Vagina (tissue), 2 donors: ENCODE measurements around the gene MMRN1. TPM values are rescaled to one million over a fixed set of nuclear protein-coding genes. Genes with fewer than 3 reads are reported as not detected.

ENCODE experiments used
- DNase-seq, 2 donors: peaks; one replicate each; pipeline ENCODE4 v3.0.0-alpha.2; 2017; ENCODE audit errors: extremely low spot score in 2 of 2
- H3K27ac ChIP-seq: fragments of 200-600 bp; sonication (generic); one replicate; pipeline ENCODE4 v1.5.1; 2019
- H3K27me3 ChIP-seq: fragments of 200-600 bp; sonication (generic); one replicate; pipeline ENCODE4 v1.5.1; 2019
- H3K36me3 ChIP-seq, 2 donors: fragments of 200-600 bp; sonication (generic); one replicate each; pipeline ENCODE4 v1.5.1; 2017 to 2019
- H3K4me1 ChIP-seq: fragments of 200-600 bp; sonication (generic); one replicate; pipeline ENCODE4 v1.5.1; 2019
- H3K4me3 ChIP-seq, 2 donors: fragments of 200-600 bp; sonication (generic); 1 replicate in 1 of 2; 2 replicates in 1 of 2; pipeline ENCODE4 v1.5.1; 2016 to 2019
- H3K9me3 ChIP-seq: fragments of 200-600 bp; sonication (generic); one replicate; pipeline ENCODE4 v1.5.1; 2019
- CTCF ChIP-seq, 3 experiments: fragments of 450-650 bp in 2 of 3; fragments of 200-600 bp in 1 of 3; sonication (generic) in 1 of 3; IDR thresholded peaks; one replicate each; pipeline ENCODE4 v1.5.1; 2017 to 2019; ENCODE audit warnings: antibody characterized with exemption in 3 of 3, mild to moderate bottlenecking in 2 of 3, moderate library complexity in 2 of 3
- POLR2A ChIP-seq, 2 donors: fragments of 450-650 bp; IDR thresholded peaks; one replicate each; pipeline ENCODE4 v1.6.1; 2017; ENCODE audit warnings: antibody characterized with exemption in 2 of 2, mild to moderate bottlenecking in 2 of 2, moderate library complexity in 2 of 2
- POLR2AphosphoS5 ChIP-seq, 2 donors: sonication (generic); formaldehyde crosslinking; IDR thresholded peaks; one replicate each; pipeline ENCODE4 v1.9.0; 2017; ENCODE audit warnings: antibody characterized with exemption in 2 of 2, mild to moderate bottlenecking in 2 of 2, low read depth in 1 of 2; ENCODE audit not compliant: insufficient read depth in 1 of 2
- intact Hi-C: fragments of 100-400 bp; cut with DNase I; formaldehyde crosslinking; loops from one replicate; pipeline ENCODE4 v1.15.1; 2023
- total RNA-seq: library from RNA; depleted of rRNA; stranded (reverse); fragments of >200 nt; gene quantifications from one replicate; pipeline ENCODE4 v1.2.3, GENCODE V29; 2016

Gene MMRN1
- total RNA-seq, 1 donor from 2014 or later, result 96.3 TPM

GRCh38 chr4:89957046-89957926 is 62.6 kb downstream of the MMRN1 start:
- Histone ChIP-seq H3K36me3 (no peaks in the 10 kb centered on the region), H3K9me3 (no peaks in the 10 kb centered on the region), H3K4me3 (no peak overlapping the region), H3K4me1 (no peaks in the 10 kb centered on the region), H3K27me3 (no peaks in the 10 kb centered on the region), H3K27ac (no peak overlapping the region)
- DNase-seq, result no peak
- TF ChIP-seq POLR2A (IDR thresholded peaks at IDR 0.05), result no peak
- no peak for TF ChIP-seq POLR2AphosphoS5 (IDR thresholded peaks at IDR 0.05; ENCODE audit: insufficient read depth in 1 of 2, low read depth in 1 of 2)
- TF ChIP-seq CTCF (IDR thresholded peaks at IDR 0.05), result no peak
- intact Hi-C loops, result no loop called here

GRCh38 chr4:89981789-89982334 is 87.2 kb downstream of the MMRN1 start:
- no peak for DNase-seq
- no peaks in the 10 kb centered on the region for H3K36me3 ChIP-seq
- H3K4me3 ChIP-seq, result no peak overlapping the region
- no peaks in the 10 kb centered on the region for H3K27me3 ChIP-seq
- H3K9me3 ChIP-seq, result no peaks in the 10 kb centered on the region
- H3K4me1 ChIP-seq, result no peaks in the 10 kb centered on the region
- intact Hi-C loops, result no loop called here
- no peak overlapping the region for H3K27ac ChIP-seq
- no peak for TF ChIP-seq CTCF (IDR thresholded peaks at IDR 0.05)
- no peak for TF ChIP-seq POLR2AphosphoS5 (IDR thresholded peaks at IDR 0.05; ENCODE audit: insufficient read depth in 1 of 2, low read depth in 1 of 2)

- no peak overlapping the region for H3K27ac ChIP-seq
- intact Hi-C loops, result no loop called here
- no peaks in the 10 kb centered on the region for H3K9me3 ChIP-seq
- no peak for TF ChIP-seq POLR2AphosphoS5 (IDR thresholded peaks at IDR 0.05; ENCODE audit: insufficient read depth in 1 of 2, low read depth in 1 of 2)
- no peak for TF ChIP-seq CTCF (IDR thresholded peaks at IDR 0.05)
- no peak for TF ChIP-seq POLR2A (IDR thresholded peaks at IDR 0.05)
- no peaks in the 10 kb centered on the region for H3K36me3 ChIP-seq
- H3K4me3 ChIP-seq, result no peak overlapping the region
- H3K4me1 ChIP-seq, result no peaks in the 10 kb centered on the region
- no peaks in the 10 kb centered on the region for H3K27me3 ChIP-seq
- no peak for DNase-seq
Measured at GRCh38 chr4:89988268-89988667, 93.6 kb downstream of the MMRN1 start.

- no peak for DNase-seq
Measured at GRCh38 chr4:89992744-89993143, 98.1 kb downstream of the MMRN1 start.

More at GRCh38 chr4:89992744-89993143, 98.1 kb downstream of the MMRN1 start:
- Histone ChIP-seq H3K9me3 (no peaks in the 10 kb centered on the region), H3K27me3 (no peaks in the 10 kb centered on the region), H3K27ac (no peak overlapping the region), H3K36me3 (no peaks in the 10 kb centered on the region), H3K4me1 (no peaks in the 10 kb centered on the region), H3K4me3 (no peak overlapping the region)
- intact Hi-C loops, result no loop called here
- TF ChIP-seq POLR2AphosphoS5 (IDR thresholded peaks at IDR 0.05; ENCODE audit: insufficient read depth in 1 of 2, low read depth in 1 of 2) (no peak), CTCF (IDR thresholded peaks at IDR 0.05) (no peak), POLR2A (IDR thresholded peaks at IDR 0.05) (no peak)
